COLO829 (cell line): ENCODE measurements around the gene STK16.
"Not testable (repeated sequence)": the region's sequence is repeated elsewhere in the genome, so short reads cannot be mapped to it uniquely, and the experiment has no call there.

ENCODE experiments used
- DNase-seq: peaks from one replicate; pipeline ENCODE4 v3.0.0; 2012; ENCODE audit warnings: low spot score

STK16 gene

DNA sequence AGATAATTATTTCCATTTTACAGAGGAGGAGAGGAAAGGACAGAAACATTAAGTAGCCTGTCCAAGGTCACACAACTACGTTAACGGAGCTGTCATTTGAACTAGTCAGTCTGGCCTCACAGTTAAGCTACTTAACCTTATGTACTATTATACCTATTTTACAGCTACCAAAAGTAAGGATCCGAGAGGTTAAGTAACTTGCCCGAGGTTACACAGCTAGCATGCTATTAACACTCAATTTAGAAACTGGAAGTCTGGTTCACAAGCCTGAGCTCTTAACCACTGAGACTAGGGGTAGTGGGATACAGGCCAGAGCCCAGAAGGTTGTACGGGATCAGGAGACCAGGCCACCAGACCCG is 511 bp upstream of the STK16 start:
- no peak for DNase-seq

DNA sequence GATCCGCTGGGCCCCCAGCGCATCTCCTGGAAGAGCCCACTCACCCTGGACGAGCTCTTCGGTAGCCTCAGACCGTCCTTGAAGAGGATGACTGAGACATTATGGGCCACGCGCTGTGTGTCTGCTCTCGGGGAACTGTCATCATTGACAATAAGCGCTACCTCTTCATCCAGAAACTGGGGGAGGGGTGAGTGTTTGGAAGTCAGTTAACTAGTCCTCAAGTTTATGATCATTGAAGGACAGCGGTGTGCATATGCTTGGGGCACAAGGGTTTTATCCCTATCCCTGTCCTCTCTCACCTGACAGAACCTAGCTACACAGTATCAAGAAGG is 586 bp downstream of the STK16 start:
- DNase-seq, result no peak

DNA sequence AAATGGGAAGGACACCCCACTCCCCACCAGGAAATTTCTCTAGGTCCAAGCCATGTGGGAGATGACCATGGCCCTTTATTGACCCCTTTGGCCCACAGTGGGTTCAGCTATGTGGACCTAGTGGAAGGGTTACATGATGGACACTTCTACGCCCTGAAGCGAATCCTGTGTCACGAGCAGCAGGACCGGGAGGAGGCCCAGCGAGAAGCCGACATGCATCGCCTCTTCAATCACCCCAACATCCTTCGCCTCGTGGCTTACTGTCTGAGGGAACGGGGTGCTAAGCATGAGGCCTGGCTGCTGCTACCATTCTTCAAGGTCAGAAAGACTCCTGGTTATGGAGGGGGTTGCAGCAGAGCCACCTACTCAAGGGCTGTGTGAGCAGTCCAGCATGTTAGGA is 1.3 kb downstream of the STK16 start:
- no peak for DNase-seq

DNA sequence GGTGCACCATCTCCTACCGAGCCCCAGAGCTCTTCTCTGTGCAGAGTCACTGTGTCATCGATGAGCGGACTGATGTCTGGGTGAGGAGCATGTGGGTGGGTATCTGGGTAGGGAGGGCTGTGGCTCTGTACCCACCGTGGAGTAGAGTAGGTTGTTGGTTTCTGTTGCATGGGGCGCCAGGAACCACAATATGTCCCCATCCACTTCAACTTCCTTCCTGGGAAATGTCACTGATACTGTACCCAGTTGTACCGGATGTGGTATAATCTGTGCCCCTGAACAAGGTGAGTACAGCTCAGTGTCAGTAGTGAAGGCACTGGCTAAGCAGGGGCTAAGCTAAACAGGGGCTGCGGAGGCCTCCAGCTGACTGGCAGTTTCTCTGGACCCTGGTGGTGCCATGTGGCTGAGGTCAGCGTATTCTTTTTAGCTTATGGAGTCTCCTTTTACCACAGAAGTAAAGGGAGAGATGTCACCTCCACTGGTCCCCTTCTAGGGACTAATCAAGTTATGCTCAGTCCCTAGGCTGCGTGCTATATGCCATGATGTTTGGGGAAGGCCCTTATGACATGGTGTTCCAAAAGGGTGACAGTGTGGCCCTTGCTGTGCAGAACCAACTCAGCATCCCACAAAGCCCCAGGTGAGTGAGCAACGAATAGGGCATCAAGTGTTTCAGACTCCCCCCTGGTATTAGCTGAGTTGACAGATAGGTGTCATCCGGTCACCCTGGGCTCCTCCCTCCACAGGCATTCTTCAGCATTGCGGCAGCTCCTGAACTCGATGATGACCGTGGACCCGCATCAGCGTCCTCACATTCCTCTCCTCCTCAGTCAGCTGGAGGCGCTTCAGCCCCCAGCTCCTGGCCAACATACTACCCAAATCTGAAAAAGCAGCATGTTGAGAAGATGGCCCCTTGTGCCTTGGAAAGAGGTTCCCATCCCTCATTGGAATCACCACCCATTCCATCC is 2.7 kb downstream of the STK16 start:
- DNase-seq, result no peak

DNA sequence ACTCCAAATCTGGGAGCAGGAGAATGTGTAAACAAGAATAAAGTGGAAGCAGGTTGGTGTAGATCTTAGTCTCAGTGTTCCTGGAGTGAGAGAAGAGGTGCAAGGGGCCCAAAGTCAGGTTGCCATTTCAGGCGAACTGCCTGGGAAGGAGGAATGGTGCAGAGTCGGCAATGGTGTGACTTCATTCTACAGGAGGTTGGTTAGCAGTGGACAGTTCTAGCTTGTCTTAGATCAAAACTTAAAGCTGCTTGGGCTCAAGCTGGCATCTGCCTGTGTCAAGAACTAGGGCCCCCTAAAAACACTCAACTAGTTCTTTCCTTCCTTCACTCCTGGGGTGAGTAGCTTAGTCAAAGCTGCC is 3.5 kb downstream of the STK16 start:
- no peak for DNase-seq

DNA sequence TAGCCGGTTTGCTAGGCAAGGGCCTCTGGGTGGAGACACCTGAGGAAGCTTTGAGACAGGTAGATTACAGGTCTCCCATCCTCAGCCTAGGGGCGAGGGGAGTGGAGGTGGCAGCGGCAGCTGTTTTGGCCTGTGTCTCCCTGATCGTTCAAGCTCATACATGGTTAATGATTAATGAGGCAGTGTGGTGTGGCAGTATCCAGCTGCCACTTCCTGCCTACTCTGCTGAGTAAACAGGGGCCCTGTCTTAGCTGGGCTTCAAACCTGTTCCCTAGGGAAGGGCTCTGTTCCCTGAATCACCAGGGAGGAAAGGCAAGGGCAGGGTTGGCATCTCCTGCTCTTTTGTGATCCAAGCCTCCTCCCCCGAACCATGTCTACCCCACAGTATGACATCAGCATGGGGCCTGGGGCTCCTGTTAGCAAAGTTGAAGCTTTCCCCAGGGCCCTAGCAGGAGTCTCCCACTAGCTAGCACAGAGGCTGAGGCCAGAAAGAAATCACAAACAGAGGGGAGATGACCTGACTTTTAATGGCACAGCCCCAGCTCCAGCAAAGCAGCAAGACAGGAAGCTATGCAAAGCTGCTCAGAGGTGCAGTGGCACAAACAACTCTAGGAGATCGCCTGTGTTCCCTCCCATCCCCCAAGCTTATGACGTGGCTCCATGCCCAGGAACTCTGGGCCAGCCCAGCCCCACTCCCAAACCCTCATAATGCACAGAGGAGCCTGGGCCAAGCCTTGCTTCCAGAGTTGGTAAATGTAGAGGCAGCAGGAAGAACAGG is 4.1 kb downstream of the STK16 start:
- DNase-seq, result peak; percentile 64

DNA sequence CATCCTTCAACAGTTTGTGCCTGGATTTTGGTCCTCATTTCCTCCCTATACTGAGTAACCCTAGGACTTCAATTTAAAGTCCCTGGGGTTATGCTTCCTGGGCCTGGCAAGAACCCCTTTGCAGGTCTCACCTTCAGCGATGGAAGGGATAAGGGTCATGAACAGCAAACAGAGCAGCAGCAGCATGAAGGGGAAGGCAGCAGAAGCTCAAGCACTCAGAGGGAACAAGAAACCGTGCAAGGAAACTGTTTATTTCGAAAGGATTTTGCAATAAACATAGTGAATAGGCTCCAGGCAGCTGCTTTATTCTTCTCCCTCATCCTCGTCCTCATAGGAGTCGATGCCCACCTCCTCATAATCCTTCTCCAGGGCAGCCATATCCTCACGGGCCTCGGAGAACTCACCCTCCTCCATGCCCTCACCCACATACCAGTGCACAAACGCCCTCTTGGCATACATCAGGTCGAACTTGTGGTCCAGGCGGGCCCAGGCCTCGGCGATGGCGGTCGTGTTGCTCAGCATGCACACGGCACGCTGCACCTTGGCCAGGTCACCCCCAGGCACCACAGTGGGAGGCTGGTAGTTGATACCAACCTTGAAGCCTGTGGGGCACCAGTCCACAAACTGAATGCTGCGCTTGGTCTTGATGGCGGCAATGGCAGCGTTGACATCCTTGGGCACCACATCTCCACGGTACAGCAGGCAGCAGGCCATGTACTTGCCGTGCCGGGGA is 4.9 kb downstream of the STK16 start:
- DNase-seq, result no peak

DNA sequence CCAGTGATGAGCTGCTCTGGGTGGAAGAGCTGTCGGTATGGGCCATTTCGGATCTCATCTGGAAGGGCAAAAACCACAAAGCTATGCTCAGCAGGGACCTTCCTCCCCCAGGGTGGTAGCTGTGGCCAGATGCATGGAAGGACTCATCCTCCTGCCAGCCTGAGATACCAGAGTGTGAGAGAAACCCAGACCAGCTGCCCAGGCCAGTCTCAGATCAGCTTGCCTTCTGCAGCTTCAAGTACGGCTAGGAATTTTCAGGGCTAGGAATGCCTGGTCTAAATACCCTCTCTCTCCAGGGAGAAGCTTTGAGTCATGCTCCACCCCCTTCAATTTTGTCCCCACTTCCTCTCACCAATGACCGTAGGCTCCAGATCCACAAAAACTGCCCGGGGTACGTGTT is 6.4 kb downstream of the STK16 start:
- DNase-seq, result no peak

DNA sequence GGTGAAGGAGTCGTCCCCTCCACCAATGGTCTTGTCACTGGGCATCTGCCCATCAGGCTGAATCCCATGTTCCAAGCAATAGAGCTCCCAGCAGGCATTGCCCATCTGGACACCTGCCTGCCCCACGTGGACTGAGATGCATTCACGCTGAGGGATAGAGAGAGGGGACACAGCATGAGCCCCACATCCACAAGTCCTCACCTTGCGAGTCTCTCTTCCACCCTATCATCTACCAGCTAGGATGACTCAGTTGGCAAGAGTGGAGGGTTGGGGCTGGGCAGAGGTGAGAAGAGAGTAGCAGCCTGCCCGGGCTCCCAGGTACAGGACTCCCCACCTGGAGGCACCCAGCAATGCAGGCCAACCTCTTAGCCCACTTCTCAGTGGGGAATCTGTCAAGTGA is 6.8 kb downstream of the STK16 start:
- no peak for DNase-seq

DNA sequence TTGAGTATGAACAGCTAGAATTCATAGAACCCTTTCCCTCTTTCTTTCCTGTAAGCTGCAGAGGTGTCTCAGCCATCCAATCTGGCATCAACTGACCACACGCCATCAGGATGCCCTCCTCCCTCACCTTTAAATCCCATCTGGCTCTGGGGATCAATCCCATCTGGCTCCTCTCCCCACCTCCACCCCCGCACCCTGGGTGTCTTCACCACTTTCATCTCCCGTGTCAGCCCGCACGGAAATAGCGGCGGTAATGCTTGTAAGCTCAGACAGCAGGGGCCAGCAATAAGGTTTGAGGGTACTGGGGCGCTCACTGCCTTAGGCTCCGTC is 7.3 kb downstream of the STK16 start:
- DNase-seq, result no peak

DNA sequence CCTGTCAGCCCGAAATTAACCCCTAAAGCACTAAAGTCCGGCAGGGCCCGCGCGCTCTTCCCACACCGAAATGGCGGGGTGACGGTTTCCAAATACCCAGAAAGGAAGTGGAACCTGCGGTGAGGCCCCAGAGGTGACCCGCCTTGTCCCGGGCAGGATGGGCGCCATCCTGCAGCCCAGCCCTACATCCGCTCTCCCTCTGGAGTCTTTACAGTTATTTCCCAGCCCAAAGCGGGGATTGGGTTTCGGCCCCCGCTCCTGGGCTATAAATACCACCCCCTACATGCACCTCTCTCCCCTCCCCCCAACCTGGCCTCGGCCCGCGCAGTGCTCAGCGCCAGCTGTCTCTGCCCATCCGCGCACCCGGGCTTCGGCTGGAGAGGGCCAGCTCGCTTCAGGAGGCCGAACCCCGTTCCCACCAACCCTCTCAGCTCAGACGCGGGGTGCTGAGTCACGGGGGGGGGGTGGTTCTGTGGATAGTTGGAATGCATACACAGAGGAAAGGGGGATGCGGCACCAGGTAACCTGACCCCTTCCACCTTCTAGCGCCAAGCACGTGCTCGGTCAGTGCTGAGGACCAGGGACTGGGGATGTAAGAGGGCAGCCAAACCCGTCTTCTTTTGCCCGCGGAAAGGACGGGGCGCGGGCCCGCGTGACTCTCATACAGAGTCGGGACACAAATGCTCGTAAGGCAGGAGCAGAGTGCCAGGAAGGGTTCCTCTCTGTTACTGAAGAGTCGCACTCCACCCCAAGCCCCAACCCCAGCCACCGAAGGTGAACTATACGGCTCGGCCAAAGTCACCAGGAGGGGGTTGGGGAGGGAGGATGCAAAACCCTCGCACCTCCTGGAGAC is 7.8 kb downstream of the STK16 start, which contains the start of gene TUBA4B:
Gene TUBA4B, plus strand, starts transcription at position 344 of the 853 bp plus-strand sequence. Its CDS starts 165 bp downstream, at position 509.
- DNase-seq, result no peak

DNA sequence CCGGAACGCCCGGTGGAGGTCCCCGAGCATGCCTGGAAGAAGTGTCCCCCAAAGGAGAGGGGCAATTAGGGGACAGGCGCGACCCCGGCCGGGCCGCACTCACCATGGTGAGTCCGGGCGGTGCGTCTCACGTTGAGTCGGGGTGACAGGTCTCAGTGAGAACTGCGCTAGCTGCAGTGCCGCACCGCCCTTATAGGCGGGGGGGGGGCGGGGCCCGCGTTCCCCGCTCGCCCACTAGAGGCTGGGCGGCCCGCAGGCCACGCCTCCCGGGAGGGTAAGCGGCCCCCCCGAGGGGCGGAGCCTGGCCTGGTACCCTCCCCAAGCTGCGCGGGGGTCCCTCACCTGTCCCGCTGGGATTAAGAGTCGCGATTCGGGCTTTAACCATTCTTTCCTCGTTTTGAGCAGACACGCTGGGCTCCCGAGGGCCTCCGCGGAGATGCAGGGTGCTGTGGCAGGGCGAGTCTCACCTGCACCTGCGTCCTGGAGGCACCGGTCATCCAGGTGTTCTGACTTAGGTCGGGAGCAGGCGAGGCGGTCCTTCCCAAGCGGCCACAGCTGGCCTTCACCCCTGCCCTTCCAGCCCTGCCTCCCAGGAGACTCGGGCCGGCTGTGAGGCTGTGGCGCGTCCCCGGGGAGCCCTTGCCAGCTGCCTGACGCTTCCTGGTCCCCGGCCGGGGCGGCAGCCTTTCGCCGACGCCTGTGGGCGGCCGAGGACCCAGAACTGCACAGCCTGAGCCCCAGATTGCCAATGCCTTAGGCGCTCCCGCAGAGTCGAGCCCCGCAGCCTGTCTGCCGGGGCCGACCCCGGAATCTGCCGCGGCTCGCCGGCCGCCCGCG is 8.7 kb downstream of the STK16 start, which contains the start of gene TUBA4A:
Gene TUBA4A, minus strand, starts transcription at position 166 of the 837 bp plus-strand sequence. Its CDS starts 60 bp downstream, at position 106.
- no peak for DNase-seq

DNA sequence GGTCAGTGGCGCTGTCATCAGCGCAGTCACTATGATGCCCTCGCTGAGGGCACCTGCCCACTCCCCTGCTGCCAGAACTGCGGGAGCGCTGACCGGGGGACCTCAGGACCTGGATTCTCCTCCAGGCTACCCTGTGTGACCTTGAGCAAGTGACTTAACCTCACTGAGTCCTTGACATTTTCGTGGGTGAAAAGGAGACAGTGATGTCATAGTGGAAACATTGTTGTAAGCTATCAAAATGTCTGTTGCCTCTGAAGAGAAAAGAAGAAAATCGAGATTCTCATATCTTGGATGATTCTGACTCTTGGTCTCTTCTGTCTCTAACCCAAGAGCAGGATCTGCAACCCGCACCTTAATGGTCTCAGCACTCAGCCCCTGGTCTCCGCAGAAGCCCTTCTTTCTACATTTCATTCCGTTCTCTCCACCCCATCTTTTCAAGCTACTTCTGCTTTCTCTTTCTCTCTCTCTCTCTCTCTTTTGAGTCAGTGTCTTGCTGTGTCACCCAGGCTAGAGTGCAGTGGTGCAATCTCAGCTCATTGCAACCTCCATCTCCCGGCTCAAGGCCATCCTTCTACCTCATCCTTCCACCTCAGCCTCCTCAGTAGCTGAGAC is 9.4 kb downstream of the STK16 start:
- no peak for DNase-seq

DNA sequence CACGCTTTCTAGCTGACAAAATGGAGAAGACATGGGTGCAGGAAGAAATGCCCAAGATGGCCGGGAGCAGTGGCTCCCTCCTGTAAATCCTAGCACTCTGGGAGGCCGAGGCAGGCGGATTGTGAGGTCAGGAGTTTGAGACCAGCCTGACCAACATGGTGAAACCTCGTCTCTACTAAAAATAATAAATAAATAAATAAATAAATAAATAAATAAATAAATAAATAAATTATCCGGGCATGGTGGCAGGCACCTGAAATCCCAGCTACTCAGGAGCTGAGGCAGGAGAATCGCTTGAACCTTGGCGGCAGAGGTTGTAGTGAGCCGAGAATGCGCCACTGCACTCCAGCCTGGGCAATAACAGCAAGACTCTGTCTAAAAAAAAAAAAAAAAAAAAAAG is 13.7 kb downstream of the STK16 start:
- not testable (repeated sequence) for DNase-seq

DNA sequence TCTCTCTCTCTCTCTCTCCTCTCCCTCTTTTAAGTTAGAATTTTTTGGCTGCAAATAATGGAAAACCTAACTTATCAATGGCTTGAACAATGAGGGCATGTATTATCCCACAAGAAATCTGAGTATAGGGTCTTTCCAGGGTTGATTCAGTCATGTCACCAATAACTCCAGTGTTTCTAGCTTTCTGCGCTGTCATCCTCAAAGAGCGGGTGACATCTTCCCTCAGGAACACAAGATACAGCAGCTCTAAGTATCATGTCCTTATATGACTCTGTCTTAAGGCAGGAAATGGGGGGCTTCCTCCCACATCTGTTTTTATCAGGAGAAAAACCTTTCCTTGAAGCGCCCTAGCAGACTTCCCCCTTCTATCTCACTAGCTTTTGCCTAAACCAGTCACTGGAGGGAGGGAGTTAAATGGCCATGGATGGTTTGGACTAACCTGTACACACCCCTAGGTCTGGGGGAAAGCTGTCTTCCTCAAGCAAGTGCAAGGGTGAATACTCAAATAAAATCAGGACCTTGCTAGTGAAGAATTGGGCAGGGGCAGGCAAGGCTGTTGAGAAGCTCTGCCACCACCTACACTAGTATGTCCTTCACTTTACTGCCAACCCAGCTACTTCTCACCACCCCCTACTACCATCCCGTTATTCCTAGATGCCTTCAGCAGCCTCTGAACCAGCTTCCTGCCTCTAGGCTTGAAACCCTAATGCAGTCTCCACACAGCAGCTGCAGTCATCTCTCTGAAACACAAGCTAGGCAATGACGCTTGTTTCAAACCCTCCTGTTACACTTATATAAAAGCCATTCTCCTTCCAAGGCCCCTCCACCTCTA is 16.0 kb downstream of the STK16 start:
- DNase-seq, result no peak

DNA sequence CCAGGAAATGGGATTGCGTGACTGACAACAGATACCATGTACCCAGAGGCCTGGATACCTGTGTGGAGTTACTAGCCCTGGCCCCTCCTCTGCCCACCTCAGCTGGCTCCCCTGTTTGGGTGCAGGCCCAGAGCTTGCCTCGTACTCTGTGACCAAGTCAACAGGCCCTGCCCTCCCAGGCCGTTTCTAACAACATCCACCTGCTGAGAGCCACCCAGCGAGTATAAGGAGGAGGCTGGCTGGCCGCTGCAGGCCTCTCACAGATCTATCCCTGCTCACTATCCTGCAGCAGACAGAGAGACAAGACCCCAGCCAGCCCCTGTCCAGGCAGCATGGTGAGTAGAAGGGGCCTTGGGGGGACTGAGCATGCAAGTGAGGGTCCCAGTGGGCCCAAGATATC is 21.0 kb downstream of the STK16 start:
- DNase-seq, result no peak

DNA sequence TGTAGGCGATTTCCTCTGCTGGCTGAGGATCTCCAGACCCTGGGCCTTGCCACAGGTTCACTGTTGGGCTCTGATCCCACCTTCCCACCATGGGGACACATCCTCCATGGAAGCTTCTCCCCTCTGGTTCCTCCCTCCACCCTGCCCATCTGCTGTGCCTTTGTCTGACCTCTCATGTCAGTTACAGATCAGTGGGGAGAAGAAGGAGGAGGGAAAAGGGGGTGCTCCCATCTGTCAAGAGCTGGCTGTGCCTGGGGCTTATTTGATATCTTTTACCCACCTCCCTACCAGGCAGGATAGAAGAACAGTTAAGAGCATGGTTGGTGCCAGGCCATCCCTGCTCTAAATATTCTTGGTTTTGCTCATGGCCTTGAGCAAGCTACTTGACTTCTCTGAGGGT is 21.6 kb downstream of the STK16 start:
- DNase-seq, result no peak

DNA sequence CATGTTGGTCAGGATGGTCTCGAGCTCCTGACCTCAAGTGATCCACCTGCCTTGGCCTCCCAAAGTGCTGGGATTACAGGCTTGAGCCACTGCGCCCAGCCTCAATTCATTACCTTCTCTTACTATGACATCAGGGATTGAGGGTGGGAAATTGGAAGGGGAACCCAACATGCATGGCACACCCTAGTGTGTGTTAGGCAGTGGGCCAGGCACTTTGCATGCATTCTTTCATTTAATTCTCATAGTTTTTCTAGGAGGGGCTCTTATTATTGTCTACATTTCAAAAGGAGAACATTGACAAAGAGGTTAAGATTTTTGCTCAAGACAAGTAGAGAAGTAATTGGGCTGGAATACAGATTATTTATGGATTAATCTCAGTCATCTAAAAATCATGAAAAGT is 23.0 kb downstream of the STK16 start:
- no peak for DNase-seq

DNA sequence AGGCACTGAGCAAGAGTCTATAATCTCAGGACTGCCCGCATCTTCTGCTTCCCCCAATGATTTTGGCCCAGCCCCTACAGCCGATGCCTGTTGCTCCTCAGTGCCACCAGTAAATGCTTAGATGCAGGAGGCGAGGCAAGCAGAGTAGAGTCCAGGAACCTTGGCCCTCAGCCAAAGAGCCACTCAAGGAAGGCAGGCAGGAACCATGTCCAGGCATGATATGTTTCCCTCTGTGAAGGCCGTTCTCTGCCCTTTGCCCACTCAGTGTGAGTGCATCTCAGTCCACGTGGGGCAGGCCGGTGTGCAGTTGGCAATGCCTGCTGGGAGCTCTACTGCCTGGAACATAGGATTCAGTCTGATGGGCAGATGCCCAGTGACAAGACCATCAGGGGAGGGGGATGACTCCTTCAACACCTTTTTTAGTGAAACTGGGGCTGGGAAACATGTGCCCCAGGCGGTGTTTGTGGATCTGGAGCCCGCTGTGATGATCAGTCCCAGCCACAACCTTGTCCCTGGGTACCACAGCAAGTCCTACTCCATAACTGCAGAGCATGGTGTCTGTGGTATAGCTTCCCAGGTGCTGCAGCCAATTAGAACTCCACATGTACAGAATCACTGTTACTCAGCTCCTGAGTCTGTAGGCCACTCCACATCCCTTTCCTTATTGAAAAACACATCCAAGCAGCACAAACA is 24.2 kb downstream of the STK16 start:
- DNase-seq, result no peak
